ENCODE measurements around the gene PCDHB12.
"Not testable (repeated sequence)": the region's sequence is repeated elsewhere in the genome, so short reads cannot be mapped to it uniquely, and the experiment has no call there.

The PCDHB12 gene

DNA sequence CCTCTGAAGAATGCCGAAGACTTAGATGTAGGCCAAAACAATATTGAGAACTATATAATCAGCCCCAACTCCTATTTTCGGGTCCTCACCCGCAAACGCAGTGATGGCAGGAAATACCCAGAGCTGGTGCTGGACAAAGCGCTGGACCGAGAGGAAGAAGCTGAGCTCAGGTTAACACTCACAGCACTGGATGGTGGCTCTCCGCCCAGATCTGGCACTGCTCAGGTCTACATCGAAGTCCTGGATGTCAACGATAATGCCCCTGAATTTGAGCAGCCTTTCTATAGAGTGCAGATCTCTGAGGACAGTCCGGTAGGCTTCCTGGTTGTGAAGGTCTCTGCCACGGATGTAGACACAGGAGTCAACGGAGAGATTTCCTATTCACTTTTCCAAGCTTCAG lies 6.1 kb downstream of the PCDHB12 start:
- not testable (repeated sequence) for H3K79me2 ChIP-seq (ENCODE audit: insufficient read depth, low read length); H4K20me1 ChIP-seq (ENCODE audit: insufficient read depth, low read length, poor library complexity, severe bottlenecking); H3K4me1 ChIP-seq (ENCODE audit: insufficient read depth, low read length, poor library complexity, severe bottlenecking); H3K4me3 ChIP-seq (ENCODE audit: low read length, poor library complexity, severe bottlenecking); H3K27me3 ChIP-seq (ENCODE audit: insufficient read depth, low read length, poor library complexity, severe bottlenecking); H3K9me2 ChIP-seq (replicated peaks; ENCODE audit: low read depth, low read length); H3K36me3 ChIP-seq (ENCODE audit: insufficient read depth, low read length); H3K9ac ChIP-seq (ENCODE audit: low read depth, low read length, poor library complexity, severe bottlenecking); H3F3A ChIP-seq (ENCODE audit: low read depth); H3K4me2 ChIP-seq (ENCODE audit: low read depth, low read length, poor library complexity, severe bottlenecking); H2AFZ ChIP-seq (ENCODE audit: low read length); H3K9me3 ChIP-seq (ENCODE audit: insufficient read depth, low read depth, low read length)

DNA sequence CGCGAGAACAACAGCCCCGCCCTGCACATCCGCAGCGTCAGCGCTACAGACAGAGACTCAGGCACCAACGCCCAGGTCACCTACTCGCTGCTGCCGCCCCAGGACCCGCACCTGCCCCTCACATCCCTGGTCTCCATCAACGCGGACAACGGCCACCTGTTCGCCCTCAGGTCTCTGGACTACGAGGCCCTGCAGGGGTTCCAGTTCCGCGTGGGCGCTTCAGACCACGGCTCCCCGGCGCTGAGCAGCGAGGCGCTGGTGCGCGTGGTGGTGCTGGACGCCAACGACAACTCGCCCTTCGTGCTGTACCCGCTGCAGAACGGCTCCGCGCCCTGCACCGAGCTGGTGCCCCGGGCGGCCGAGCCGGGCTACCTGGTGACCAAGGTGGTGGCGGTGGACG lies 7.0 kb downstream of the PCDHB12 start:
- not testable (repeated sequence) for H4K20me1 ChIP-seq (ENCODE audit: insufficient read depth, low read length, poor library complexity, severe bottlenecking); H3K4me3 ChIP-seq (ENCODE audit: low read length, poor library complexity, severe bottlenecking); H2AFZ ChIP-seq (ENCODE audit: low read length); H3K9me2 ChIP-seq (replicated peaks; ENCODE audit: low read depth, low read length); H3K9me3 ChIP-seq (ENCODE audit: insufficient read depth, low read depth, low read length); H3K4me2 ChIP-seq (ENCODE audit: low read depth, low read length, poor library complexity, severe bottlenecking); H3K4me1 ChIP-seq (ENCODE audit: insufficient read depth, low read length, poor library complexity, severe bottlenecking); H3K27me3 ChIP-seq (ENCODE audit: insufficient read depth, low read length, poor library complexity, severe bottlenecking); H3K9ac ChIP-seq (ENCODE audit: low read depth, low read length, poor library complexity, severe bottlenecking); H3K79me2 ChIP-seq (ENCODE audit: insufficient read depth, low read length); H3K36me3 ChIP-seq (ENCODE audit: insufficient read depth, low read length); H3F3A ChIP-seq (ENCODE audit: low read depth)

- H3K4me3 ChIP-seq (ENCODE audit: low read length, poor library complexity, severe bottlenecking); H3K9ac ChIP-seq (ENCODE audit: low read depth, low read length, poor library complexity, severe bottlenecking); H3K36me3 ChIP-seq (ENCODE audit: insufficient read depth, low read length); H3K9me3 ChIP-seq (ENCODE audit: insufficient read depth, low read depth, low read length); H3F3A ChIP-seq (ENCODE audit: low read depth); H3K79me2 ChIP-seq (ENCODE audit: insufficient read depth, low read length); H4K20me1 ChIP-seq (ENCODE audit: insufficient read depth, low read length, poor library complexity, severe bottlenecking); H3K27me3 ChIP-seq (ENCODE audit: insufficient read depth, low read length, poor library complexity, severe bottlenecking); H3K4me2 ChIP-seq (ENCODE audit: low read depth, low read length, poor library complexity, severe bottlenecking); H3K4me1 ChIP-seq (ENCODE audit: insufficient read depth, low read length, poor library complexity, severe bottlenecking); H2AFZ ChIP-seq (ENCODE audit: low read length); H3K9me2 ChIP-seq (replicated peaks; ENCODE audit: low read depth, low read length): not testable (repeated sequence)
Measured at GRCh38 chr5:141216035-141216434, 7.5 kb downstream of the PCDHB12 start.

DNA sequence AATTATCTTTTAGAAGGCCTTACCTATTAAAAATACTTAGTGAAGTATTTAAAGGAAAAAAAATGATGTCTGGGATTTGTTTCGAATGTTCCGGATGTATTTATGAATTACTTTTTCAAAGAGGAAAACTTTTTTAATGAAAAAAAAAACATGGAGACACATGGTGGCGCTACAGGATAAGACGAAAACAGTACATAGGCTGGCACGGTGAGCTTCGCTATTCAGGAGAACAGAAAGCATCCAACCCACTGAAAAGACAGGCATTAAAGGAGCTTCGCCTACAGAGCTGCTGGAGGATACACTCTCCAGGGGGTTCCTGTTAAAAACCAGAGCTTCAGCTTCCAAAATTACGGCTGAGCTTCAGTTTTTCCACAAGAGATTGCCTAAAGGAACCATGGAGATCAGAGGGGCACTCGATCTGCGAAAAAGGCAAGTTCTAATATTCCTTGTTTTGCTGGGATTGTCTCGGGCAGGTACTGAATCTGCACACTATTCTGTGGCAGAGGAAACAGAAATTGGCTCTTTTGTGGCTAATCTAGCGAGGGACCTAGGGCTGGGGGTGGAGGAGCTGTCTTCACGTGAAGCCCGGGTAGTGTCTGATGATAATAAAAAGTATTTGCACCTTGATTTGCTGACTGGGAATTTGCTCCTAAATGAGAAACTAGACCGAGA lies 14.7 kb downstream of the PCDHB12 start, which contains the start of gene PCDHB14:
PCDHB14 (plus strand) TSS at position 232 of the 672 bp plus-strand sequence; CDS start at position 395, 163 bp downstream.
- Histone ChIP-seq H3K9me2 (replicated peaks; ENCODE audit: low read depth, low read length) (no peaks in the 10 kb centered on the region), H3F3A (ENCODE audit: low read depth) (no peaks in the 10 kb centered on the region), H3K27me3 (ENCODE audit: insufficient read depth, low read length, poor library complexity, severe bottlenecking) (no peaks in the 10 kb centered on the region), H2AFZ (ENCODE audit: low read length) (peak within 1 kb of the TSS; percentile 68; the same call in 1 of the 2 replicates), H3K79me2 (ENCODE audit: insufficient read depth, low read length) (no peaks in the 10 kb centered on the region), H3K4me1 (ENCODE audit: insufficient read depth, low read length, poor library complexity, severe bottlenecking) (no peaks in the 10 kb centered on the region), H3K4me3 (ENCODE audit: low read length, poor library complexity, severe bottlenecking) (peak within 1 kb of the TSS; percentile 50), H3K4me2 (ENCODE audit: low read depth, low read length, poor library complexity, severe bottlenecking) (peak within 1 kb of the TSS; percentile 50), H4K20me1 (ENCODE audit: insufficient read depth, low read length, poor library complexity, severe bottlenecking) (no peaks in the 10 kb centered on the region), H3K9me3 (ENCODE audit: insufficient read depth, low read depth, low read length) (no peaks in the 10 kb centered on the region), H3K9ac (ENCODE audit: low read depth, low read length, poor library complexity, severe bottlenecking) (no peak within 1 kb of the TSS), H3K36me3 (ENCODE audit: insufficient read depth, low read length) (no peaks in the 10 kb centered on the region)
- peak; percentile 65 for TF ChIP-seq CTCF (conservative IDR thresholded peaks at IDR 0.05; ENCODE audit: low read length)
- TF ChIP-seq EZH2phosphoT487 (IDR thresholded peaks at IDR 0.05; ENCODE audit: borderline replicate concordance): no peak

DNA sequence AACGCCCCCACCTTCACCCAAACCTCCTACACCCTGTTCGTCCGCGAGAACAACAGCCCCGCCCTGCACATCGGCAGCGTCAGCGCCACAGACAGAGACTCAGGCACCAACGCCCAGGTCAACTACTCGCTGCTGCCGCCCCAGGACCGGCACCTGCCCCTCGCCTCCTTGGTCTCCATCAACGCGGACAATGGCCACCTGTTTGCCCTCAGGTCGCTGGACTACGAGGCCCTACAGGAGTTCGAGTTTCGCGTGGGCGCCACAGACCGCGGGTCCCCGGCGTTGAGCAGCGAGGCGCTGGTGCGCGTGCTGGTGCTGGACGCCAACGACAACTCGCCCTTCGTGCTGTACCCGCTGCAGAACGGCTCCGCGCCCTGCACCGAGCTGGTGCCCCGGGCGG lies 16.3 kb downstream of the PCDHB12 start:
- not testable (repeated sequence) for H3K9ac ChIP-seq (ENCODE audit: low read depth, low read length, poor library complexity, severe bottlenecking); H3K27me3 ChIP-seq (ENCODE audit: insufficient read depth, low read length, poor library complexity, severe bottlenecking); H3K4me3 ChIP-seq (ENCODE audit: low read length, poor library complexity, severe bottlenecking); H4K20me1 ChIP-seq (ENCODE audit: insufficient read depth, low read length, poor library complexity, severe bottlenecking); H2AFZ ChIP-seq (ENCODE audit: low read length); H3K4me2 ChIP-seq (ENCODE audit: low read depth, low read length, poor library complexity, severe bottlenecking); H3F3A ChIP-seq (ENCODE audit: low read depth); H3K9me2 ChIP-seq (replicated peaks; ENCODE audit: low read depth, low read length); H3K79me2 ChIP-seq (ENCODE audit: insufficient read depth, low read length); H3K4me1 ChIP-seq (ENCODE audit: insufficient read depth, low read length, poor library complexity, severe bottlenecking); H3K36me3 ChIP-seq (ENCODE audit: insufficient read depth, low read length); H3K9me3 ChIP-seq (ENCODE audit: insufficient read depth, low read depth, low read length)

GRCh38 chr5:141225421-141225820 lies 16.9 kb downstream of the PCDHB12 start:
- H3K9me3 ChIP-seq (ENCODE audit: insufficient read depth, low read depth, low read length); H3K4me2 ChIP-seq (ENCODE audit: low read depth, low read length, poor library complexity, severe bottlenecking); H3K9ac ChIP-seq (ENCODE audit: low read depth, low read length, poor library complexity, severe bottlenecking); H3K4me3 ChIP-seq (ENCODE audit: low read length, poor library complexity, severe bottlenecking); H4K20me1 ChIP-seq (ENCODE audit: insufficient read depth, low read length, poor library complexity, severe bottlenecking); H3K27me3 ChIP-seq (ENCODE audit: insufficient read depth, low read length, poor library complexity, severe bottlenecking); H2AFZ ChIP-seq (ENCODE audit: low read length); H3K79me2 ChIP-seq (ENCODE audit: insufficient read depth, low read length); H3K9me2 ChIP-seq (replicated peaks; ENCODE audit: low read depth, low read length); H3K4me1 ChIP-seq (ENCODE audit: insufficient read depth, low read length, poor library complexity, severe bottlenecking); H3F3A ChIP-seq (ENCODE audit: low read depth); H3K36me3 ChIP-seq (ENCODE audit: insufficient read depth, low read length): not testable (repeated sequence)
